ENCODE results near the gene ADGRV1. TPM values are rescaled to one million over a fixed set of nuclear protein-coding genes. Genes with fewer than 3 reads are reported as not detected.

Gene ADGRV1
- total RNA-seq, 1 donor from 2014 or later: 18.2 TPM

GRCh38 chr5:90563108-90563507 is 4.5 kb downstream of the ADGRV1 start:
- Mint-ChIP-seq H3K4me1 (ENCODE audit: low read depth, unreplicated experiment) (peaks cover 13% of the 10 kb centered on the region), H3K27ac (ENCODE audit: unreplicated experiment) (no peak overlapping the region), H3K9me3 (ENCODE audit: unreplicated experiment) (peaks cover 4% of the 10 kb centered on the region), H3K27me3 (ENCODE audit: unreplicated experiment) (peaks cover 2% of the 10 kb centered on the region), H3K36me3 (ENCODE audit: unreplicated experiment) (peaks cover 4% of the 10 kb centered on the region), H3K4me3 (ENCODE audit: unreplicated experiment) (no peak overlapping the region)
- no peak for TF ChIP-seq CTCF (IDR thresholded peaks at IDR 0.05; ENCODE audit: partially characterized antibody, unreplicated experiment)
- no peak for DNase-seq

DNA sequence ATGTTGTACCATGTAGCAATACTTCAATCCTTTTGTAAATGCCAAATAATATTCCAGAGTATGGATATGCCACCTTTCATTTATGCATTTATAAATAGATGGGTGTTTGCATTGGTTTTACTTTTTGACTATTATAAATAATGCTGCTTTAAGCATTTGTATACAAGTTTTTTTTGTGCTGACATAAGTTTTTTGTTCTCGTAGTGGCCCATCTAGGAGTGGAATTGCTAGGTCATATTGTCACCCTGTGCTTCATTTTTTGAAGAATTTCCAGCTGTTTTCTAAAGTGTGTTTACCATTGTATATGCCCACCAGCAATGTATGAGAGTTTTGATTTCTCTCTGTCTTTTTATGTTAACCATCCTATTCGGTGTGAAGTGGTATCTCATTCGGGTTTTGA is 6.9 kb downstream of the ADGRV1 start:
- Mint-ChIP-seq H3K4me1 (ENCODE audit: low read depth, unreplicated experiment) (peaks cover 11% of the 10 kb centered on the region), H3K4me3 (ENCODE audit: unreplicated experiment) (no peak overlapping the region), H3K36me3 (ENCODE audit: unreplicated experiment) (peaks cover 9% of the 10 kb centered on the region), H3K27ac (ENCODE audit: unreplicated experiment) (no peak overlapping the region), H3K27me3 (ENCODE audit: unreplicated experiment) (no peaks in the 10 kb centered on the region), H3K9me3 (ENCODE audit: unreplicated experiment) (peaks cover 7% of the 10 kb centered on the region)
- DNase-seq: no peak
- no peak for TF ChIP-seq CTCF (IDR thresholded peaks at IDR 0.05; ENCODE audit: partially characterized antibody, unreplicated experiment)

DNA sequence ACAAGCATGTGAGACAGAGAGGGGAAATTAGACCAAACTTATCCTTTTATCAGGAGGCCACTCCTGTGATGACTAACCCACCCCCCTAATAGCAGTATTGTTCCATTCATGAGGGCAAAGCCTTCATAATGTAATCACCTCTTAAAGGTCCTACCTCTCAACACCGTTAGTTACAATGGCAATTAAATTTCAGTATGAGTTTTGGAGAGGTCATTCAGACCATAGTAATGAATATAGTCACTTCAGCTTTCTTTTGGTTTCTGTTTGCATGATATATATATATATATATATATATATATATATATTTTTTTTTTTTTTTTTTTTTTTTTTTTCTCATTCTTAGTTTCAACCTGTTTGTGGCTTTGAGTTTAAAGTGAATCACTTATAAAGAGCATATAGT is 10.5 kb downstream of the ADGRV1 start:
- no peak overlapping the region for H3K27ac Mint-ChIP-seq (ENCODE audit: unreplicated experiment)
- peaks cover 10% of the 10 kb centered on the region for H3K9me3 Mint-ChIP-seq (ENCODE audit: unreplicated experiment)
- H3K27me3 Mint-ChIP-seq (ENCODE audit: unreplicated experiment): no peaks in the 10 kb centered on the region
- no peak for DNase-seq
- no peak overlapping the region for H3K4me3 Mint-ChIP-seq (ENCODE audit: unreplicated experiment)
- TF ChIP-seq CTCF (IDR thresholded peaks at IDR 0.05; ENCODE audit: partially characterized antibody, unreplicated experiment): no peak
- H3K36me3 Mint-ChIP-seq (ENCODE audit: unreplicated experiment): peaks cover 11% of the 10 kb centered on the region
- H3K4me1 Mint-ChIP-seq (ENCODE audit: low read depth, unreplicated experiment): no peaks in the 10 kb centered on the region

DNA sequence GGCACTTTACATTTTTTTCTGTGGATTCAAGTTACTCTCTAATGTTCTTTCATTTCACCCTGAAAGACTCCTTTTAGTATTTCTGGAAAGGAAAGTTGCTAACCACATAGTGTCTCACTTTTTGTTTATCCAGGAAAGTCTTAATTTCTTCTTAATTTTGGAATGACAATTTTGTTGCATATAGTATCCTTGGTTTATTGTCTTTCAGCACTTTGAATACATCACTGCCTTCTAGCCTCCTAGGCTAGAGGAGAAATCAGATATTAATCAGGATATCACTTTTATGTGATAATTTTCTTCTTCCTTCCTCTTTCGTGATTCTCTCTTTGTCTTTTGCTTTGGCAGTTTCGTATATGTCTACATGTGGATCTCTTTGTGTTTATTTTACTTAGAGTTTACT is 11.4 kb downstream of the ADGRV1 start:
- no peak for DNase-seq
- no peak for TF ChIP-seq CTCF (IDR thresholded peaks at IDR 0.05; ENCODE audit: partially characterized antibody, unreplicated experiment)
- H3K9me3 Mint-ChIP-seq (ENCODE audit: unreplicated experiment): peaks cover 8% of the 10 kb centered on the region
- H3K4me1 Mint-ChIP-seq (ENCODE audit: low read depth, unreplicated experiment): no peaks in the 10 kb centered on the region
- H3K36me3 Mint-ChIP-seq (ENCODE audit: unreplicated experiment): peaks cover 11% of the 10 kb centered on the region
- no peak overlapping the region for H3K27ac Mint-ChIP-seq (ENCODE audit: unreplicated experiment)
- H3K4me3 Mint-ChIP-seq (ENCODE audit: unreplicated experiment): no peak overlapping the region
- H3K27me3 Mint-ChIP-seq (ENCODE audit: unreplicated experiment): no peaks in the 10 kb centered on the region

GRCh38 chr5:90571147-90571773 is 12.7 kb downstream of the ADGRV1 start:
- H3K9me3 Mint-ChIP-seq (ENCODE audit: unreplicated experiment): peaks cover 8% of the 10 kb centered on the region

More at GRCh38 chr5:90571147-90571773, 12.7 kb downstream of the ADGRV1 start:
- DNase-seq: no peak
- no peaks in the 10 kb centered on the region for H3K27me3 Mint-ChIP-seq (ENCODE audit: unreplicated experiment)
- H3K4me3 Mint-ChIP-seq (ENCODE audit: unreplicated experiment): no peak overlapping the region
- H3K36me3 Mint-ChIP-seq (ENCODE audit: unreplicated experiment): peaks cover 8% of the 10 kb centered on the region
- TF ChIP-seq CTCF (IDR thresholded peaks at IDR 0.05; ENCODE audit: partially characterized antibody, unreplicated experiment): no peak
- H3K27ac Mint-ChIP-seq (ENCODE audit: unreplicated experiment): no peak overlapping the region
- H3K4me1 Mint-ChIP-seq (ENCODE audit: low read depth, unreplicated experiment): no peaks in the 10 kb centered on the region

All from glutamatergic neuron (in vitro differentiated cells).